NCI-H524 (cell line): Measurements from ENCODE around the gene TMPRSS13.
A peak's percentile ranks its signal among the peaks of the same experiment; 100 is the strongest.

Experiments used
- DNase-seq, 2 experiments: peaks; one replicate each; lab custom pipeline; 2025; lab: John Stamatoyannopoulos, UW

The TMPRSS13 gene

GRCh38 chr11:117851852-117852251, 77.3 kb downstream of the TMPRSS13 start:
- DNase-seq: no peak

- DNase-seq: peak in 1 of 2 experiments; percentile 7
These were observed 78.1 kb downstream of the TMPRSS13 start for GRCh38 chr11:117851106-117851505.
